ENCODE results near the gene FTO. TPM values are rescaled to one million over a fixed set of nuclear protein-coding genes. Genes with fewer than 3 reads are reported as not detected.

FTO gene
- total RNA-seq, 1 donor from 2014 or later = 79.2 TPM

DNA sequence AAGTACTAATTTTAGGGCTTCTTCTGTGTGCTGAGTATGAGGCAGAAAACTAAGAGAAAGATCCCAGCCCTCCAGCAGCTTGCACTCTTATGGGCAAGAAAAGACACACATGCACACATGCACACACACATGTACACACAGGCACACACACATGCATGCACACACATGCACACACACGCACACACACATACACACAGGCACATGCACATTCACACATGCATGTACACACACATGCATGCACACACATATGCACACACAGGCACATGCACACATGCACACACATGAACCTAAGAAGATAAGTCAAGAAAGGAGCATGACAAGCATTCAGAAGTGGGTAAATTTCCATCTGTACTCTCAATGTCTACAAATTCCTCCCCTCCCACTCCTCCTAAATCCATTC lies 452.4 kb downstream of the FTO start:
- no peak for DNase-seq (ENCODE audit: low spot score)

DNA sequence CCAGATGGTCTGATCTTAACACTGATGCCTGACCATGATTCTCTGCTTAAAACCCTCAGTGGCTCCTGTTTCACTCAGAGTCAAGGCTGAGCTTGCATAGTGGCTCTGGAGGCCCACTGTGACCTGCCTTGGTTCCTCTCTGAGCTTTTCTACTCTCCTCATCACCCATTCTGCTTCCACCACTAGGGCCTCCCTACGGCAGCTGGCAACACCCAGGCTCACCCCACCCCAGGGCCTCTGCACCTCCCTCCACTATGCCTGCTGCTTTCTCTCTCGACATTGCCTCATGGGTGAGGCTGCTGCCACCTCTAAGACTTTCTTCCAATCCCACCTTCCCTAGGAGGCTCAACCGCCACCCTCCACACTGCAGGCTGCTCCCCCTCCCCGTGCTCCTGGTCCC lies 455.0 kb downstream of the FTO start:
- DNase-seq (ENCODE audit: low spot score) = no peak

- DNase-seq (ENCODE audit: low spot score) = no peak
These were observed 455.6 kb downstream of the FTO start for GRCh38 chr16:54159490-54160080.

DNA sequence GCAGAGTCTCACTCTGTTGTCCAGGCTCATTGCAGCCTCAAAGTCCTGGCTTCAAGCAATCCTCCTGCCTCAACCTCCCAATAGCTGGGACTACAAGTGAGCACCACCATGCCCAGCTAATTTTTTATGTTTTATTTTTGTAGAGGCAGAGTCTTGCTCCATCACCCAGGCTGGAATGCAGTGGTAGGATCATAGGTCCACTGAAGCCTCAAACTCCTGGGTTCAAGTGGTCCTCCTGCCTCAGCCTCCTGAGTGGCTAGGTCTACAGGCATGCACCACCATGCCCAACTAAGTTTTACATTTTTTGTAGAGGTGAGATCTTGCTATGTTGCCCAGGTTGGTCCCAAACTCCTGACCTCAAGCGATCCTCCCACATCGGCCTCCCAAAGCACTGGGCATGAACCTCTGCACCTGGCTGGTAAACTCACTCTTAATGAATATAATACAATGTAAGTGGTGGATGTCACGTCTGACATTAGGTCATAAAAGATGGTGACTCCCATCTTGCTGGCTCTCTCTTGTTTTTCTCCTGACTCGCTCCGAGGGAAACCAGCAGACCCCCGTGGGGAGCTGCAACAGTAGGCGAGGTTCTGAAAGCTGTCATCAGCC lies 456.4 kb downstream of the FTO start:
- no peak for DNase-seq (ENCODE audit: low spot score)

DNA sequence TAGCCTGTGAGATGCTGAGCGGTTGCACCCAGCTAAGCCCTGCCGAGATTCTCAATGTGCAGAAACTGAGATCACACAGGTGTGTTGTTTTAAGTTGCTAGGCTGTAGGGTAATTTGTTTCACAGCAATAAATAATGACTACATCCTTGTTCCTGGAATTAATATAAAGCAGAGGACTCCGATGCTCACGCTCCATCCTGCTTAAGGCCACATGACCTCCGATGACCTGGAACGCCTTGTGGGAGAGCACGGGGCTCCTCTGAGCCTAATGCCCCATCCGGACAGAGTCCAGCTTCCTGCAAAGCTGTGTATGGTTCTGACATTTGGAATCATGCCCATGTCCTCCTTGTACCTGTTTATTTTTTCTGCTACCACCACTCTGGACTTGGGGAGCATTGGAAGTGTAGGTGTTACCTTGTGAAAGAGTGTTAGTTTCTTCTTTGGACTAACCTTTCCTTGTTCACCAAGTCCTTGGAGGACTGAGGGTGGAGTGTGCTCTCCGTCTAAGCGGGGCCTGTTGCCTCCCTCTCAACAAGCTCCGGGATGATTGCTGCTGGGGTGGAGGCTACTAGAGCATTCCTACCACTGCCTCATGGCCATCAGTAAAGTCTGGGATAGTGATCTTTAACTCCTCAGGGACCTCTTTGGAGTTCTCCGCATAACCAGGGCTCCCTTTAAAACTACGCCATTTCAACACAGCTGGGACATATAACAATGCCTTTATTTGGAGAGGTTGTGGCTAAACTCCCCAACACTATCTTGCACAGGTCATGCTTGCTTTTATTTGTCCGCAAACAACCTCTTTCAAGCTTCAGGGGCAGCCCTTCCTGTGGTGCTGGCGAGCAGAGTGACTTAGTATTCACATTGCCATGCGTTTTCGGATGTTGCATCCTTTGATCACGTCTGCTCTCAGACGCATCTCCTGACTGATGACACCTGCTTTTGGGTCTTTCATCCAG lies 457.3 kb downstream of the FTO start:
- no peak for DNase-seq (ENCODE audit: low spot score)

DNA sequence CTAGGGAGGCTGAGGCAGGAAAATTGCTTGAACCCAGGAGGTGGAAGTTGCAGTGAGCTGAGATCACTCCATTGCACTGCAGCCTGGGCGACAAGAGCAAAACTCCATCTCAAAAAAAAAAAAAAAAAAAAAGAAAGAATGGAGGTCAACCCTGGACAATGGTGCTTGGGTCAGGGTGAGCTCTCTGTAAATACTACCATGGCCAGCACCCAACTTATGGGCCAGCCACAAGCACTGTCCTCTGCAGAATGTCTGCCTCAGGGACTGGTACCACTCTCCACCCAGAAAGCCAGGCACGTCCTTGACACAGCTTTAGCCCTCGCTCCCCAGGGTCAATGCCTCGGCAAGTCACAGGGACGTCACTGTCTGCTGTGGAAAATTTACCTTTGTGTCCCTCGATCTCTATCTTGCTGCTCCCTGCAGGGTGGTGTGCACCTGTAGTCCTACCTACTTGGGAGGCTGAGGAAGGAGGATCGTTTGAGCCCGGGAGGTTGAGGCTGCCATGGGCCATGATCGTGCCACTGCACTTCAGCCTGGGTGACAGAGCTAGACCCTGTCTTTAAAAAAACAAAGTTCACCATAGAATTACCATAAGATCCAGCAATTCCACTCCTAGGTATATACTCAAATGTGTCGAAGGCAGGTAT lies 459.4 kb downstream of the FTO start:
- DNase-seq (ENCODE audit: low spot score) = no peak

DNA sequence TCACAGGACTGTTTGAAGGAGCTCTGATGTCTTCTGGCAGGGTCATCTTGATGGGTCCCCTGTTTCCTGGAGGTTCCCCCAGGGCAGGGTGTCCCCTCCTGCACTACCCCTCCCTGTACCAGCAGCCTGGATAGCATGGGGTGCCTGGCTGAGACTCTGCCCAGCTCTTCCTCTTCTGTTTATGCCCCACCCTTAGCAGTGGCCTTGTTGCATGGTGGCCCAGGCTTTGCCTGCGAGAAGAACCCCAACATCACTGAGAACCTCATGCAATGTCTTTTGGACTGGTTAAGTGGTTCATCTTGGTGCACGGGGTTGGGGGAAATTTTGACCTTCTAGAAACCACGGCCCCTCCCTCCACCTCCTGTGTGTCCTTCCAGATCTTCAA lies 460.8 kb downstream of the FTO start:
- no peak for DNase-seq (ENCODE audit: low spot score)

DNA sequence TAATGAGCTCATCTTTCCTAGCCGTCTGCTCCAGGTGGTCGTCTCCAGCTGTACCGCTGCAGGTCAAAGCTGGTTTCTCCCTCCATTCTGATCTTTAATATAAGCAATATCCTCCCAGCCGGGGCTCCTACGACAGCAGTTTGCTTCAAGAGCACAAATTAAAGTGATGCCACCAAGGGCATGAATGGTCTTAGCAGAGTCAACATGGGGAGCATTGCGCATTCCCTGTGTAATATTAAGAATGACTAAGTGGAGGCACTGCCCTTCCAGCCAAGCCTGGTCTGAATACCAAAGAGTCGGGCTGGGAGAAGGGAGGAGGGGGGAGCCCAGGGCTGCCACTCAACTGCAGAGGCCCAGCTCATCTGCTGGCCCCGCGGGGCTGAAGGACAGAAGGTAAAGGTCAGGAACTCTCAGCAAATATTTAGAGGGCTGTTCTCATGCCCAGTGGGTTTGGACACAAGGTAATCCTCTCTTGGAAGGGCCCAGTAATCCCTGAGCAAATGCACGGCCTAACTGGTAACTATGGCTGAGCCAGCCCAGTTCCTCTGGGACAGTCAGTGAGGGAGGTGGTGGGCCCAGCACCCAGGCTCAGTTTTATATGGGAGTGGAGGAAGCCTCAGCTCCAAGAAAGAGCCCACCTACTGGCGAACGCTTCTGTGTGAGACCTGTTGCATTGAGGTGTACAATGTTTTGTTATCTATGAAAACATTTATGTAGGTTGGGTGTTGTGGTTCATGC lies 461.4 kb downstream of the FTO start:
- no peak for DNase-seq (ENCODE audit: low spot score)

DNA sequence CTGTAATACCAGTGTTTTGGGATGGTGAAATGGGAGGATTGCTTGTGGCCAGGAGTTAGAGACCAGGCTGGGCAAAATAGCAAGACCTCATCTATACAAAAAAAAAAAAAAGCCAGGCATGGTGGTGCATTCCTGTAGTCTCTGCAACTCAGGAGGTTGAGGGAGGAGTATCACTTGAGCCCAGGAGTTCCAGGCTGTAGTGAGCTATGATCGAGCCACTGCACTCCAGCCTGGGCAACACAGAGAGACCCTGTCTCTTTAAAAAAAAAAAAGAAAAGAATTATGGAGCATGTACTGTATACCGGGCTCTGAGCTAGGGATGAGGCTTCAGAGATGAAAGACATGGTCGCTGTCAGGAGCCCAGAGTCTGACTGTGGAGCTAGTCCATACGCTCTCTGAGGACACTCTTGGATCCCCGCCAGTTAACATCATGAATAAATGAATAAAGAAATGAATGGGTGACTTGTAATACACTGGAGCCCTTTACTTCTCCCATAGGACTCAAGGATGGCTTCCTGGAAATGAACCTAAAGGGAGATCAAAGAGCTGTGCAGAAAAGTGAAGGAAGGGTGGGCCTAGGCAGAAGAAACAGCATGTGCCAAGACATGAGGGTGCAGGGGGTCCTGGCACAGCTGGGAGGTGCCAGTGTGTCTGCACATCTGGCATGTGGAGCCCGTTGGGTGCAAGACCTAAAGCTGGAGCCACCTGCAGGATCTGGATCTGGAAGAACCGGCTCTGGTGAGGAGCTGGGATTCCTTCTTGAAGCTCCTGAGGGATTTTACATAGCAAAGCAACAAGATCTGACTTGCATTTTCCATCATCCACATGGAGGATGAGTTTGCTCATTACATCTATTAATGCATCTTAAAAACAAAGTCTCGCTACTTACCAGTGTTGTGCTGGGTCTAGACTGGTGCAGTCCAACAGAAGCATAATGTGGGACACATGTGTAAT lies 462.2 kb downstream of the FTO start:
- DNase-seq (ENCODE audit: low spot score) = no peak

DNA sequence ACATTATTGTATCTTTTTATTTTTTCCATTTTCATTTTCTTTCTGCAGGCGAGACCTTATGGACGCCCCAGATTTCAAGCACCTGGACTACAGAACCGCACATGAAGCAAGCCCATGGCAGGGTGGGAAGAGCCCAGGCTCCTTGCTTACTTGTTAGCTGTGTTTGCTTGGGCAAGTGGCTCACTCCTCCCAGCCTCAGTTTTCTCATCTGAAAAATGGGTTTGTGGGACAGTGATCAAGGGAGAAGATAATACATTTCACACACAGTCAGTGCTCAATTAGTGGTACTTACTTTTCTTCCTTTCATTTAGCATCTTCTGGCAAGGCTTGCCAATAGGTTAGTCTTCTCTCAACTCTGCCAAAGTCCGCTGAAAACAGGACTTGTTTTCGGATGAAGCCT lies 465.2 kb downstream of the FTO start:
- no peak for DNase-seq (ENCODE audit: low spot score)

DNA sequence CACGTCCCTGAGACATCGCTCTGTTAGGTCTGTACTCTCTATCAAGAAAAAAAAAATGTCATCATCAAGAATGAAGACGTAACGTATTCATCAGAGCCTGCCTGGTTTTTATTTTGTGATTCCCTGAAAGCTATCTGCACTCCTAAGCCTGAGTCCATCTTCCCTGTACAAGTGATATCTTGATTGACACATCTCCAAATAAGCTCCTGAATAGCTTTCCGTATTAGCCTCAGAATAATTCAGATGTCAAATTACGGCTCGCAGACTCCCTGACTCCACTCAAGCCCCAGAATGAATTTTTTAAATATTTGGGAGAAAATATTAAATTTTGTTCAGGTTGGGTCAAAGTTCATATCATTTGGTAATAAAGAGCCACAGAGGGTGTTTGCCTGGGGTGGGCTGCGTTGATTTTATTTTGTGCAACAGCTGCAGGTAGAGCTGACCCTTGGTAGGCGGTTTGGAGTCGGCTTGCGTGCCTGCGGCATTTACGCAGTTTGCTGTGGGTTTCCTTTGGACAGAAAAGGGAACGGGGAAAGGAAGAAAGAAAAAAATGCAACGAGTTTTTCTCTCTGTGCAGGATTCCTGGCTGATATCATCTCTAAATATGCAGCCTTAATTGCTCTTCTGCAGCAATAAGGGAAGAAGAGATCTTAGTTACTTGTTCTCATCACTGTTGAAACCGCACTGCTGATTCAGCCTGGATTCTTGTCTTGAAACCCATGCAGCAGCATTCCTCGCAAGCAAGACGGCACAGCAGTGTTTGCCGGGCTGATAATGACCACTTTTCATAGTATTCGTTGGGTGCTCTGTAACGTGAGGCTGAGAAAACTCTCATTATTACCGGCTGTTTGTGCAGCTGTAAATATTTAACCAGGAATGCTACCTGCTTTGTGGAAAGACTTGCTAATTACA lies 467.9 kb downstream of the FTO start:
- no peak for DNase-seq (ENCODE audit: low spot score)

- DNase-seq (ENCODE audit: low spot score) = no peak
These were observed 469.5 kb downstream of the FTO start for GRCh38 chr16:54173490-54173889.

GRCh38 chr16:54174201-54174600 lies 470.2 kb downstream of the FTO start:
- no peak for DNase-seq (ENCODE audit: low spot score)

DNA sequence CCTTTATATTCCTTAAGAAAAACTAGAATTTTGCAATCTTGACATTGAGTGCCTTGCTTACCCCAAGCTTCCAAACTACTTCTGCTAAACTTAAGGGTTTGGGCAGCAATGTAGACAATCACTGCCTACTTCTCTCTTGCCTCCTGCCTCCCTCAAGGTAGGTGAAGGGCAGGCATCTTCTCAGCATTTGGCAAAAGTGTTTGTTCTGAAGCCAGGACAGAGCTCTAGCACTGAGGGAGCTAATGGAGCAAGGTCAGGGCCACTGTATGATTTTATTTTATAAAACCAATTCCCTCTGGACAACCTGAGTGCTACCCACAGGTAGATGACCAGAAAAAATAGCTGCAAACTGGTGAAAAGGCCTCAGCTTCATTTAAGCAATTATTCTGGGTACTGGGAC lies 470.8 kb downstream of the FTO start:
- no peak for DNase-seq (ENCODE audit: low spot score)

DNA sequence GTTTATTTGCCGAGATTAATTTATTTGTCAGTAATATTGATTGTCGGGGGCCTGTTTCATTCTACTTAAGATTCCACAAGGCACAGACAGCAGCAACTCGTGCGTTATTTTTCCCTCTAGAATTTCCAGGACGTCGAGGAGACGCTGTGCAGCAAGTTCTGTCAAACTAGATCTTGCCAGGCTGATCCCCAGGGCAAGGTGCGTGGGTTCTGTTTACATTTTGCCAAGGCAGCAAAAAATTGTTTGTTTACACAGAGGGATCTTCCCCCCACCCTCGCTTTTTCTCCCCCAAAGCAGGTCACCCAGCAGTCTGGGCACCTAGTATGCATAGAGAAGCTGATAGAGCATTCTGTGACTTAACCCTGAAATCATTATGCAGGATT lies 471.2 kb downstream of the FTO start:
- DNase-seq (ENCODE audit: low spot score) = no peak

DNA sequence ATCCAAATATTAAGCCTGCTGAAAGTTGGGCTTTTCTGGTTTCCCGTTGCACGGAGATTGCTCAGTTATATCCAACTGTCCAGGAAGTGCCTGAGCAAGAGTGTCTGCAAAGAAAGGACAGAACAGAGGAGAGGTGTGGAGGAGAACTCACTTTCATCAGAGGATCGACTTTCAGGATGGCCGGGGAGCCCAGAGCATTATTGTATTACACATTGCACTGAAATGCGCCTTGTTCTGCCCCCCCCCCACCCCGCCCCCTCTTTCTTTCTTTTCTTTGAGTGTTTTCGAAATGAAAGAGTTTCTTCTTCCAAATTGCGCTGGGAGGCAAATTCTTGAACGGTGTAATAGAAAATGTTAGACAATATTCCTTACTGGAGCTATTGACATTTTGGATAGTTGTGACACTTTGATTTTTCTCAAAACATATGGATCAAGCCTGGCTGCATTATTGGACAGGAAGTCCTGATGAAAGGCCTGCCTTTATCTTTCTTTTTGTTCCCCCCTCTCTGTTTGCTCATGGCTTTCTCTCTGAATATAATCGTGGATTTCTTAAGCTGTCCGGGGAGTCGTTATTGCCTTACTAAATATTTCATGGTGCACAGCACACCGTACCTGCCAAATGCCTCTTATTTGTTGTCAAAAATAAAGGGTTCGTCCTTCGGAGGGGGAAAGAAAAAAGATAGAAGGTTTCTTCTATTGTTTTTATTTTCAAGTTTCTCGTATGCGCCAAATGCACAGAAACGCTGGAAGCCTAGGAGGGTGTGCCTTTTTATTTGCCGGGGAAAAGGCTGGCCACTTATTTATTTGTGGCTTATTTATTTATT lies 471.8 kb downstream of the FTO start:
- no peak for DNase-seq (ENCODE audit: low spot score)

DNA sequence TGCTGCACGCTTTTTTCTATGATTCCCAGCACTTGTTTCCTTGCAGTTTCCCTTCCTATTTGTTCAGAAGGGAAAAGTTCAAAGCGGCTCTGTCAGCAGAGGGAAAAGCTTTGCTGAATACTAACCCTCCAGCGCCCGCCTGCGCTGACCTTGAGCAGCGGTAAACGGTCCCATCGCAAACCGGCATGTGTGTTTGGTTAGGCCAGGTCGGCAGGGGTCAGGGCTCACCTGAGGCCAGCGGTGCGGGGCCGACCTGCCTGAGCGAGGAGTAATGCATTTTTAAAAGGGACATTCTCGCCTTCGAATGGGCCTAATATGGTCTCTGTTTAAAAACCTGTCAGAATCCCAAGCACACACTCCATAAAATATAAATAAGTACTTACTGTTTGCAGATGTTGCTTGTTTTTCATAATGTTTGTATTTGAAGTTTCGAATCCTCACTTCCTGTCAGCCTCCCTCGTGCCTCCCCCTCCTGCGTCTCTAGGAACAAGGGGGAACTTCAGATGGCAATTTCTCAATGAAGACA lies 472.5 kb downstream of the FTO start:
- no peak for DNase-seq (ENCODE audit: low spot score)

Measured in mucosa of gallbladder (tissue), 1 donor.